ENCODE data around the gene NLRP9.
"Not testable (repeated sequence)": the region's sequence is repeated elsewhere in the genome, so short reads cannot be mapped to it uniquely, and the experiment has no call there.

Gene NLRP9

DNA sequence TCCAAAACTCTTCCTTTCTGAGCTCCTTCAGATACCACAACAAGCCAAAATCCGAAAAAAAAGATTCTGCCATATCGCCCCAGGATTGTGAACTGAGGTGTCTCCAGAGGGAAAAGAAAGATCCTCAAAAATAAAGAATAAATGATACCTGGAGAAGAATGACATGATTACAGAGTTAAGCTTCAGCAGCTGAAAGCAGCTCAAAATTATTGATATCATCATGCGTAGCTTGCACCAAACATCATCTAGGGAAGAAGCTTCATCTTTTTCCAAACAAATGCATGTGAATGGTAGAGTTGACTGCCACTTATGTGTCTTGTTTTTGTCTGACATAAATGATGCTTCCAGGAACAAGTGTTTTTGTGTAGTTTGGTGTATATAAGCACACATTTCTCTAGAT lies at the start of gene NLRP9:
Gene NLRP9, minus strand, starts transcription at position 101 of the 400 bp plus-strand sequence. Its CDS starts 28 bp downstream, at position 73.
- no peak for DNase-seq (ENCODE audit: low spot score)

DNA sequence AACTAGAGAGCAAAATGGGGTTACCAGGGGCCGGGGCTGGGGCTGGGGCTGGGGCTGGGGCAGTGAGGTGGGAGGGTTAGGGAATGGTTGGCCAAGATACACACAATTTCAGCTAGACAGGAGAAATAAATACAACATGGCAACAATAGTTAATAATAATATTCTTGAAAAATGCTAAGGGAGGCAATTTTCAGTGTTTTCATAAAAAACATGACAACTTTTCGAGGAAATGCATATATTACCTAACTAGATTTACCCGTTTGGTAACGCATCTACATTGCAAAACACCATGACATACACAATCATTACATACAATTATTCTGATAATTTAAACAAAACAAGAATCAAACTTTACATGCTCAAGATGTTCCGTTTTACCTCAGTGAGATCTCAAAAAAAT lies 42.9 kb upstream of the NLRP9 start:
- no peak for DNase-seq (ENCODE audit: low spot score)

DNA sequence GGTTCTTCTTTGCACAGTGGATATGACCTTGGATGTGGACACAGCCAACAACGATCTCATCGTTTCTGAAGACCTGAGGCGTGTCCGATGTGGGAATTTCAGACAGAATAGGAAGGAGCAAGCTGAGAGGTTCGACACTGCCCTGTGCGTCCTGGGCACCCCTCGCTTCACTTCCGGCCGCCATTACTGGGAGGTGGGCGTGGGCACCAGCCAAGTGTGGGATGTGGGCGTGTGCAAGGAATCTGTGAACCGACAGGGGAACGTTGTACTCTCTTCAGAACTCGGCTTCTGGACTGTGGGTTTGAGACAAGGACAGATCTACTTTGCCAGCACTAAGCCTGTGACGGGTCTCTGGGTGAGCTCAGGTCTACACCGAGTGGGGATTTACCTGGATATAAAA lies 40.1 kb upstream of the NLRP9 start:
- DNase-seq (ENCODE audit: low spot score), result no peak

DNA sequence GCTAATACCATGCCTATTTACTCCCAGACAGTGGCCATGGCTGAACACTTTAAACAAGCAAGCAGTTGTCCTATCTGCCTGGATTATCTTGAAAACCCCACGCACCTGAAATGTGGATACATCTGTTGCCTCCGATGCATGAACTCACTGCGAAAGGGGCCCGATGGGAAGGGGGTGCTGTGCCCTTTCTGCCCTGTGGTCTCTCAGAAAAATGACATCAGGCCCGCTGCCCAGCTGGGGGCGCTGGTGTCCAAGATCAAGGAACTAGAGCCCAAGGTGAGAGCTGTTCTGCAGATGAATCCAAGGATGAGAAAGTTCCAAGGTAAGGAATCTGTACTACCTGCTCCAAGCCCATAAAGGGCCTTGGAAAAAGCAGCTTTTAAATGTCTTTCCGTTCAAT lies 39.3 kb upstream of the NLRP9 start:
- DNase-seq (ENCODE audit: low spot score), result no peak

DNA sequence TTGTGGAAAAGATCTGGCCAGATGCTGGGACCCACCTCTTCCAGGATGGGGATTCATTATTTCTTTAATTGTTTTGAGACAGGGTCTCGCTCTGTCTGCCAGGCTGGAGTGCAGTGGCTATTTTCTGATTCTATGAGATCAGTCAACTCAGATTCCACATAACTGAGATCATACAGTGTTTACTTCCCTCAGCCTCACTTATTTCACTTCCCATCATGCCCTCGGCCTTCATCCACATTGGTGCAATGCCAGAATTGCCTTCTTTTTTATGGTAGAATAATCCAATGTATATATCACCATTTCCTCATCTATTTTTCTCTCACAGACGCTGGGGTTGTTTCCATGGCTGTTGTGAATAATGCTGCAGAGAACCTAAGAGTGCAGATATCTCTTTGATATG lies 31.4 kb upstream of the NLRP9 start:
- DNase-seq (ENCODE audit: low spot score), result not testable (repeated sequence)

DNA sequence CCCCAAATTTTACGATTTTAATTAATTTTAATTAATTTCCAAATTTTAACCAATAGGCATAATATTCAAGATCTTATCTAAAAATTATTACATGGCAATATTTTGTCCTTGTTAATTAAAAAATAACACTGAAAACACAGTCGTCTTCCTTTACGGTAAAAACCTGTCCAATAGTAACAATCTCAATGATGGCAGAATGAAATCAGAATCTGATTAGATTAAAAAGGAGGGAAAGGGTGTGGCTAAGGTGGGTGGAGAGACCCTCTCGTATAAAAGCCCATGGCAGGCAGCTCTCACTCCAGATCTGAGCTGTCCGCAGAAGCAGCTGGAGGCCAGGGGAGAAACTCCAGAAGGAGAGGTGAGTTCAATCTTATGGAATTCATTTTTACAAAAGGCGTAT lies 30.6 kb upstream of the NLRP9 start, which contains the start of gene RFPL4AL1:
Gene RFPL4AL1, plus strand, starts transcription at position 301 of the 400 bp plus-strand sequence. CDS start 2,687 bp downstream, outside the sequence.
- DNase-seq (ENCODE audit: low spot score), result not testable (repeated sequence)

DNA sequence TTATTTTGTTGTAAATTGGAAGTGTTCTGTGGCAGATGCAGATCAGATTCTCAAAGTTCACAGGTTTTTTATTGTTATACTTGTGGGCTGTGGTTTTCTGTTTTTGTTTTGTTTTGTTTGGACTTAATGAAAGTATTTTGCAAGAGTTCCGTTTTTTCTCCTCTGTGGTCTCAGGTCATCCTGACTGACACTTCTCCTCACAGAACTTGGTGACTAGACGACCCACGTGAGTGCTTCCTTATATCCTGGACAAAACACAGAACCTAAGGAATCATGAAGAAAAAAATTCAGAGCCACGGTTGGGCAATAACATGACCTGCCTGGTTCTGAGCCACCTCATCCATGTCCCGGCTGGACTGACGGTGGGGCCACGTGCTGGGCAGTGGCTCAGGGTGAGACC lies 28.3 kb upstream of the NLRP9 start:
- peak; percentile 32 for DNase-seq (ENCODE audit: low spot score)

DNA sequence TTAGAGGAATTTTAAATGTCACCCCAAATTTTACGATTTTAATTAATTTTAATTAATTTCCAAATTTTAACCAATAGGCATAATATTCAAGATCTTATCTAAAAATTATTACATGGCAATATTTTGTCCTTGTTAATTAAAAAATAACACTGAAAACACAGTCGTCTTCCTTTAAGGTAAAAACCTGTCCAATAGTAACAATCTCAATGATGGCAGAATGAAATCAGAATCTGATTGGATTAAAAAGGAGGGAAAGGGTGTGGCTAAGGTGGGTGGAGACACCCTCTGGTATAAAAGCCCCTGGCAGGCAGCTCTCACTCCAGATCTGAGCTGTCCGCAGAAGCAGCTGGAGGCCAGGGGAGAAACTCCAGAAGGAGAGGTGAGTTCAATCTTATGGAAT lies 20.6 kb upstream of the NLRP9 start, which contains the start of gene RFPL4A:
Gene RFPL4A, plus strand, starts transcription at position 301 of the 400 bp plus-strand sequence. CDS start 2,704 bp downstream, outside the sequence.
- DNase-seq (ENCODE audit: low spot score), result not testable (repeated sequence)

DNA sequence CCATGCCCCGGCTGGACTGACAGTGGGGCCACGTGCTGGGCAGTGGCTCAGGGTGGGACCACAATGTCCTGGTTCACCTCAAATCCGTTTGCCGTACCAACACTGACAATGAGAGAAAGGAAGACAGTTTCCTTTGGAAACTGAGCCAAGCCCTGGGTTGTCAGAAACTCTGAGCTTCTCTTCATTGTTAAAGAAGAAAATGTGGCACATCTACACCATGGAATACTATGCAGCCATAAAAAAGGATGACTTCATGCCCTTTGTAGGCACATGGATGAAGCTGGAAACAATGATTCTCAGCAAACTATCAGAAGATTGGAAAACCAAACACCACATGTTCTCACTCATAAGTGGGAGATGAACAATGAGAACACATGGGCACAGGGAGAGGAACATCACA lies 18.6 kb upstream of the NLRP9 start:
- not testable (repeated sequence) for DNase-seq (ENCODE audit: low spot score)

DNA sequence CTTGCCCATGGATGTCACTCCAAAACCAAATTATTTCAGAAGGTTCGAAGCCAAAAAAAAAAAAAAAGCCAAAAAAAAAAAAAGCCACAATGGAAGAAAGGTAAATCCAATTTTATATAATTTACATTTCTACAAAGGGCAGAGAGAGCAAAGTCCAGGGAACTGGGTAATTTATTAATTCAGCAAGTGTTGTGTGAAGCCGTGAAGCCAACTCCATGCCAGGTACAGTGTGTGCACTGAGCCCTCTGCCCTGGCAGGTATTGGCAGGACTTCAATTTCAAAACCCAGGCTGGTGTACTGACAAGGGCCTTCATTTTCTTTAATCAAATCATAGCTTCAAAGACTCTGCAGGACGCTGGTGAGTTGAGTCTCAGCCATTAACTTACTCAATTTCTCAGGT lies 15.2 kb upstream of the NLRP9 start:
- no peak for DNase-seq (ENCODE audit: low spot score)

DNA sequence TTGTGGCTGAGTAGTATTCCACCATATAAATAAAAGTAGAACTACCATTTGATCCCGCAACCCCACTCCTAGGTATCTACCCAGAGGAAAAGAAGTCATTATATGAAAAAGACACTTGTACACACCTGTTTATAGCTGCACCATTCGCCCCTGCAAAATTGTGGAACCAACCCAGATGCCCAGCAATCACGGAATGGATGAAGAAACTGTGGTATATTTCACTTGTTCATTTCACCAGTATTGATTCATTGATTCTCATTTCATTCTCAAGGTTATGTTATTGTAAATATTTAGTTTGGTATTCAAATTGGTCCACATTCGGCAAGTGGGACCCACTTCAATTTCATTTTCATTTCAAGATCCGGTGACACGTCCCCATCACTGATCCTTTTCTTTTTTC lies 12.5 kb upstream of the NLRP9 start:
- no peak for DNase-seq (ENCODE audit: low spot score)

DNA sequence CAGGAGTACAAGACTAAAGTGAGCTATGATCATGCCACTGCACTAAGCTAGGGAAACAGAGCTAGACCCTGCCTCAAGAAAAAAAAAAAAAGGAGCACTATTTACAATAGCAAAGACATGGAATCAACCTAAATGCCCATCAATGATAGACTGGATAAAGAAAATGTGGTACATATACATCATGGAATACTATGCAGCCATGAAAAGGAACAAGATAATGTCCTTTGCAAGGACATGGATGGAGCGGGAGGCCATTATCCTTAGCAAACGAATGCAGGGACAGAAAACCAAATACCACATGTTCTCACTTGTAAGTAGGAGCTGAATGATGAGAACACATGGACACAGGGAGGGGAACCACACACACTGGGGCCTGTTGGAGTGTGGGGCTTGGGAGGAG lies 7.8 kb downstream of the NLRP9 start:
- DNase-seq (ENCODE audit: low spot score), result not testable (repeated sequence)

DNA sequence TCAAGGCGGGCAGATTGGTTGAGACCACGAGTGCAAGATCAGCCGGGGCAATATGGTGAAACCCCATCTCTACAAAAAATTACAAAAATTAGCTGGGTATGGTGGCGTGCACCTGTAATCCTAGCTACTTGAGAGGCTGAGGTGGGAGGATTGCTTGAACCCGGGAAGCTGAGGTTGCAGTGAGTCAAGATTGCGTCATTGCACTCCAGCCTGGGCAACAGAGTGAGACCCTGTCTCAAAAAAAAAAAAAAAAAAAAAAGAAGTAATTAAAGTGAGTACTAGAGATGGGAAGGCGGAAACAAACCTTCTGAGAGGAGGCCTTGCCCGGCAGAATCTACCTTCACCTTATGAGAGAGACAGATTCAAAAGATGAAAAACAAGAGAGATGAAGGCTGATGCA lies 14.7 kb downstream of the NLRP9 start:
- DNase-seq (ENCODE audit: low spot score), result no peak

DNA sequence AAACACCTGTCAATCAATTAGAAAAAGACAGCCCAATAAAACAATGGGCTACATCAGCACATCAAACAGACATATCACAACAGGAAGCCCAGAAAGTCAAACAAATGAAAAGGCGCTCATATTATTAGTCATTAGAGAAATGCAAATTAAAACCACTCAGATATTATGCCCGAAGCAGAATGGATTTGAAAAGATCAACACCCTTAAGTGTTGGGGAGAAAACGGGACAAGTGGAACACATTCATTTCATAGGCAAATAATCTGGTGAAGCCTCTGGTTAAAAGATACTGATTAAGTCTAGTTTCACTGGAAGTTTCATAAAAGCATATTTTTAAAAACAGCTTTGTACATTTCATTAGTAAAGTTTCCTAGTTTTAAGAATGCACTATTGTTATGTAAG lies 17.4 kb downstream of the NLRP9 start:
- DNase-seq (ENCODE audit: low spot score), result no peak

DNA sequence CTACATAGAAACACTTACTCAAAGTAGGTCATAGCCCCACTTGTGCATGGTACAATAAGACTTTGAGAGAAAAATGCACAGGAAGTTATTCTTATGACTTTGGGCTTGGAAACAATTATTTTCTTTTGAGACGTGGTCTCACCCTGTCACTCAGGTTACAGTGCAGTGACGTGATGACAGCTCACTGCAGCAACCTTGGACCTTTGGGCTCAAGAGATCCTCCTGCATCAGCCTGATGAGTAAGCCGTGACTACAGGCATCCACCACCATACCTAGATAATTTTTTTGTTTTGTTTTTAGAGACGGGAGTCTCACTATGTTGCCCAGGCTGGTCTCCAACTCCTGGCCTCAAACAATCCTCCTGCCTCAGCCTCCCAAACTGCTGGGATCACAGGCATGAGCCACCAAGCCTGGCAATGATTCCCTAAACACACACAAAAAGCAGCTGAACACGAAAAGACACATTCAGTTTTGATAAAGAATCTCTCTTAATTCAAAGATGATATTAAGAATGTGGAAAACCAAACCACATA lies 17.9 kb downstream of the NLRP9 start:
- no peak for DNase-seq (ENCODE audit: low spot score)

DNA sequence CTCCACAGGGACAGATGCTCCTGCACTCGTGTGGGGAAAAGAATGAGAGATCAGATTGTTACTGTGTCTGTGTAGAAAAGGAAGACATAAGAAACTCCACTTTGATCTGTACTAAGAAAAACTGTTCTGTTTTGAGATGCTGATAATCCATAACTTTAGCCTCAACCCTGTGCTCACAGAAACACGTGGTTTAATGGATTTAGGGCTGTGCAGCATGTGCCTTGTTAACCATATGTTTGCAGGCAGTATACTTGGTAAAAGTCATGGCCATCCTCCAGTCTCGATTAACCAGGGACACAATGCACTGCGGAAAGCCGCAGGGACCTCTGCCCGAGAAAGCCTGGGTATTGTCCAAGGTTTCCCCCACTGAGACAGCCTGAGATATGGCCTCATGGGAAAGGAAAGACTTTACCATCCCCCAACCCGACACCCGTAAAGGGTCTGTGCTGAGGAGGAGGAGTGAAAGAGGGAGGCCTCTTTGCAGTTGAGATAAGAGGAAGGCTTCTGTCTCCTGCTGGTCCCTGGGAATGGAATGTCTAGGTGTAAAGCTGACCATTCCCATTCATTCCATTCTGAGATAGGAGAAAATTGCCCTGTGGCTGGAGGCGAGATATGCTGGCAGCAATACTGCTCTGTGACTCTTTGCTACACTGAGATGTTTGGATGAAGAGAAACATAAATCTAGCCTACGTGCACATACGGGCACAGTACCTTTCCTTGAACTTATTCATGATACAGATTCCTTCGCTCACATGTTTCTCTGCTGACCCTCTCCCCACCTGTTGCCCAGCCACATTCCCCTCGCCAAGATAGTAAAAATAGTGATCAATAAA lies 20.1 kb downstream of the NLRP9 start:
- DNase-seq (ENCODE audit: low spot score), result not testable (repeated sequence)

DNA sequence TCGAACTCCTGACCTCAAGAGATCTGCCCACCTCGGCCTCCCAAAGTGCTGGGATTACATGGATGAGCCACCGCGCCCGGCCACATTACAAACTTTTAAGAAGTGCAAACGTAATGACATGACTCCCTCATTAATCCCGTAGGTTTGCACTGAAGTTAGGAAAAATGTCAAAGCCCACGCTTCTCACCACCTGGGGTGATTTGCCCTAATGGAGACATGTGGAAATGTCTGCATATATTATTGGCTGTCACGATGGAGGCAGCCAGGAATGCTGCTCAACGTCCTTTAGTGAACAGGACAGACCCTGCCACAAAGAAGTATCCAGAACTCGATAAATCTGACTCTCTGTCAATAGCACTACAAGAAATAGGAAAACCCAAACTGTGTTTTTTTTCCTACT lies 21.0 kb downstream of the NLRP9 start:
- no peak for DNase-seq (ENCODE audit: low spot score)

DNA sequence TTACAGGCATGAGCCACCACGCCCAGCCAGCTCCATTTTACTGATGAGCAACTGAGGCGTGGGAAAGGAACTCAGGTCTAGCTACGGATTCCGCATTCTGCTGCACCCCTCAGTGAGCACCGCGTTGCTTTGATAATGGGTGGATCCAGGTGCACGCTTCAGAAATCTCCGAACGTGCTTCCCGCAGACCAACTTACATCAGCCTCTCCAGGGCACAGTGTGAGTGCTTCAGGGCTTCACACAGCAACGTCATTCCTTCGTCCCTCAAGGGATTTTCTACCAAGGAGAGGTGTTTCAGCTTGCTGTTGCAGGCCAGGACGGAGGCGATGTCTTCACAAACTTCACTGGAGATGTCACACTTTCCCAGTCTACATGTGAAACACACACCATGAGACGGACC lies 21.7 kb downstream of the NLRP9 start:
- no peak for DNase-seq (ENCODE audit: low spot score)

DNA sequence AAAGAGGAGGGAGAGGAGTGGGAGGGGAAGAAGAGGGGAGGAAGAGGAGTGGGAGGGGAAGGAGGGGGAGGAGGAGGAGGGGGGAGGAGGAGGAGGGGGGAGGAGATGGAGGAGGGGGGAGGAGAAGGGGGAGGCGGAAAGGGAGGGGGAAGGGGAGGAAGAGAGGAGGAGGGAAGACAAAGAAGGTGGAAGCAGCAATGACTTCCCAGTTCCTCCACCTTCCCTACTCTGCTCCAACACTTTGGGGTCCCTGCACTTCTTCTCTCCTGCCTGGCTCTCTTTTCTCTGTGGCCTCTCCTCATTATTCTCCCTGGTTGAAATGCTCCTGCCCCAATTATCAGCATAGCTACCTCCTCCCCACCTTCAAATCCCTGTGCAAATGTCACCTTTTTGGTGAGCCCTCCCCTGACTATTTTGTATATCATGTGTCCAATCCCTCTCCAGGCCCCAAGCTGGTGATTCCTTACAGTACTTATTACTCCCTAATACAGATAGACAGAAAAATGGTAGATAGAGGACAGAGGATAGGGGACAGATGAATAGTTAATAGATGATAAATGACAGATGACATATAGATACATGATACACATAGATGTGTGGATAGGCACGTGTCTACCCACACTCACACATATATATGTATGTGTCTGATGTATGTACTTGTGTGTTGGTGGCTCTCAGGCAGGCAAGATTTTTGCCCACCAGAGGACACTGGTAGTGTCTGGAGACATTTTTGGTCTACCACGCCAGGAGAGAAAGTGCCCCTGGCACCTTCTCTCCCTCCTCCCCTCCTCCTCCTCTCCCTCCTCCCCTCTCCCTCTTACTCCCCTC lies 25.2 kb downstream of the NLRP9 start:
- no peak for DNase-seq (ENCODE audit: low spot score)

DNA sequence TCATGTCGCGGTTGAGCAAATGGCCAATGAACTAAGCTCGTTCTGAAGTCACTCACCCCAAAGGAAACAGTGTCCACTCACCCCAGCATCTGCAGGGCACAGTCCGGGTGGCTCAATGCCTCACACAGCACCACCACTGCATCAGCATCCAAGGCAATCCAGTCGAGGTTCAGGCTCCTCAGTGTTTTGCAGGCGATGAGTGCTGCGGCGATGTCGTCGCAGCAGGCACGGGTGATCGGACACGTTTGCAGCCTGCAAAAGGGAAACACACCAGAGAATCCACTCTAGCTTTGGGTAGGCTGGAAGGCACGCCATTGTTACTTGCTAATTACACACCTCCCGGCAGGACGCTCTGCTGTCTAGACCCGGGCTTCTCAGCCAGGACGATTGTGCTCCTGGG lies 26.5 kb downstream of the NLRP9 start:
- no peak for DNase-seq (ENCODE audit: low spot score)

DNA sequence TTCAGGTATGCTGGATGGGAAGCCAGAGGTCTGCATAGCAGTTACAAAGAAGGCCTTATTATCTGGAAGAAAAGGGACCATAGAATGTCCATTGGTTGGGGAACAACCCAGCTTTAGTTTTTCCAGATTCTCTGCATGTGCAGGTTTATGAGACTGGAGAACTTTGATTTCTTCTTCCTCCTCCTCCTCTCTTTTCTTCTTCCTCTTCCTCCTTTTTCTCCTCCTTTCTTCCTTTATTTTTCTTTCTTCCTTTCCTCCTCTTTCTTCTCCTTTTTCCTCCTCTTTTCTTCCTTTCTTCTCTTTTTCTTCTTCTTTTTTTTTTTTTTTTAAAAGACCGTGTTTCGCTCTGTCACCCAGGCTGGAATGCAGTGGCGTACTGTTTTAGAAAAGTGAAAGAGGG lies 32.2 kb downstream of the NLRP9 start:
- no peak for DNase-seq (ENCODE audit: low spot score)

DNA sequence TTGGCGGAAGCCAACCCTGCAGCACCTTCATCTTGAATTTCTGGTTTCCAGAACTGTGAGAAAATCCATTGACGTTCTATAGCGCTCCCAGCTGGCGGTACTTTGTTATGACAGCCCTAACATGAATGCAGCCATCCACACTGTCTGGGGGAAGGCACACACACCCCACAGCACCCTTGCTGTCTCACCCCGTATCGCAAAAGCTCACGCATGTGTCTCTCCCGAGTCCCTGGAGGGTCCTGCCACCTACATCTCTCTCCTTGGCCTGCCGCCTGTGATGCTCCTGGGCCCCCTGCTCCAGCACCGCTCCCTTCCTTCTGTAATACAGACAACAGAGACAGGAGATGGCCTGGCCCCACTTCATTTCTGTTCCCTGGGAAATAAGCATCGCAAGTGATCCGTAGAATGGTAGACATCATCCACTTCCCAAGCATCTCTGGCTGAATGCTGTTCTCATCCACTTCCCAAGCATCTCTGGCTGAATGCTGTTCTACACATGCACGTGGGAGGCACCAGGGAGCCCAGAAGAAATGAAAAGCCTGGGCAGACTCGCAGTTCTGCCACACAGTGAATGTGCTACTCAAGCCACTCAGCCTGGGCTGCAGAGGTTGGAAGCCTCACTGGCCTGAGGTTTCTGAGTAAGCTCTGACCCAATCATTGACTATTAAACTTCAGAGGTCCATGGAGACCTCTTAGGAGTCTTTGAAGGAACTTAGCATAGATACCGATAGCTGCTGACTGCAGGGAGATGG lies 33.5 kb downstream of the NLRP9 start:
- no peak for DNase-seq (ENCODE audit: low spot score)

All from SW480 (cell line).